ENCODE results near the gene PTGES2. TPM values are rescaled to one million over a fixed set of nuclear protein-coding genes. Genes with fewer than 3 reads are reported as not detected.

PTGES2 gene
- total and polyA plus RNA-seq, 2 of the 13 experiments (the other 11 are each of a cell fraction or from before 2014, with no cell fraction given) = 63.7 to 79.8 TPM

GRCh38 chr9:128127568-128127989 lies at the start of gene PTGES2 (continued):
- TF ChIP-seq ARID3A (IDR thresholded peaks at IDR 0.05; ENCODE audit: low read depth, low read length) (no peak), ELK4 (CRISPR knock-in tag; IDR thresholded peaks at IDR 0.05; ENCODE audit: borderline replicate concordance) (no peak), ZNF670 (CRISPR knock-in tag; IDR thresholded peaks at IDR 0.05; ENCODE audit: borderline replicate concordance) (no peak), PAF1 (CRISPR knock-in tag; IDR thresholded peaks at IDR 0.05) (no peak), FOXA1 (IDR thresholded peaks at IDR 0.05) (no peak), FOXA1 (CRISPR knock-in tag; IDR thresholded peaks at IDR 0.05) (no peak), MYPOP (CRISPR knock-in tag; IDR thresholded peaks at IDR 0.05) (0 out of 2 replicates have a peak, but pooled peaks have one; percentile 18), ZNF652 (CRISPR knock-in tag; IDR thresholded peaks at IDR 0.05; ENCODE audit: borderline replicate concordance, low read depth) (no peak), TRAFD1 (CRISPR knock-in tag; IDR thresholded peaks at IDR 0.05; ENCODE audit: borderline replicate concordance) (no peak), ZNF687 (CRISPR knock-in tag; IDR thresholded peaks at IDR 0.05) (peak; percentile 70; the same call in 1 of the 2 replicates), HCFC1 (IDR thresholded peaks at IDR 0.05; ENCODE audit: low read depth, low read length) (no peak), DRAP1 (CRISPR knock-in tag; IDR thresholded peaks at IDR 0.05) (peak; percentile 49; the same call in 1 of the 2 replicates), CBFB (CRISPR knock-in tag; IDR thresholded peaks at IDR 0.05) (peak; percentile 53; the same call in 1 of the 2 replicates), KDM3A (CRISPR knock-in tag; IDR thresholded peaks at IDR 0.05; ENCODE audit: low read depth) (no peak), ZNF460 (CRISPR knock-in tag; IDR thresholded peaks at IDR 0.05; ENCODE audit: borderline replicate concordance) (no peak), MIER3 (CRISPR knock-in tag; IDR thresholded peaks at IDR 0.05; ENCODE audit: borderline replicate concordance) (no peak), AHR (CRISPR knock-in tag; IDR thresholded peaks at IDR 0.05) (0 out of 2 replicates have a peak, but pooled peaks have one; percentile 31), HMGA1 (CRISPR knock-in tag; conservative IDR thresholded peaks at IDR 0.05) (no peak)
